ENCODE results near the gene SLC16A5. TPM values are rescaled to one million over a fixed set of nuclear protein-coding genes. Genes with fewer than 3 reads are reported as not detected.

The SLC16A5 gene
- total RNA-seq, 1 donor from 2014 or later, result 19.1 TPM

DNA sequence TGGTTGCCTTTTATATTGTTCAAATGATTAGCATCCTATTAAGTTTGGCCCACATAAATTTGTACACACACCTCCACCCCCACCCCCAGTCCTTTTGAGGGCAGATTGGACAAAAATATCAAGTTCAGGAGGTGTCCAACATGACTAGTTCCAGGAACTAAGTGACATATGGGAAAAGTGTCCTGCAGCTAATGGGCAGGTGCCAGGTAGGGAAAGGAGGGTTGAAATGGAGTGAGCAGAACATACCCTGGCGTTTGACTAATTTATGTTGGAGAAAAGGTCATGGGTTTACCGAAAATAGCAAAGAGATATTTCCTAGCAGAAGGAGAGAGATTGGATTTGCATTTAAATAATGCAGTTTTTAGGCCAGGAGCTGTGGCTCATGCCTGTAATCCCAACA is 35.8 kb upstream of the SLC16A5 start:
- TF ChIP-seq, protein P1, sequence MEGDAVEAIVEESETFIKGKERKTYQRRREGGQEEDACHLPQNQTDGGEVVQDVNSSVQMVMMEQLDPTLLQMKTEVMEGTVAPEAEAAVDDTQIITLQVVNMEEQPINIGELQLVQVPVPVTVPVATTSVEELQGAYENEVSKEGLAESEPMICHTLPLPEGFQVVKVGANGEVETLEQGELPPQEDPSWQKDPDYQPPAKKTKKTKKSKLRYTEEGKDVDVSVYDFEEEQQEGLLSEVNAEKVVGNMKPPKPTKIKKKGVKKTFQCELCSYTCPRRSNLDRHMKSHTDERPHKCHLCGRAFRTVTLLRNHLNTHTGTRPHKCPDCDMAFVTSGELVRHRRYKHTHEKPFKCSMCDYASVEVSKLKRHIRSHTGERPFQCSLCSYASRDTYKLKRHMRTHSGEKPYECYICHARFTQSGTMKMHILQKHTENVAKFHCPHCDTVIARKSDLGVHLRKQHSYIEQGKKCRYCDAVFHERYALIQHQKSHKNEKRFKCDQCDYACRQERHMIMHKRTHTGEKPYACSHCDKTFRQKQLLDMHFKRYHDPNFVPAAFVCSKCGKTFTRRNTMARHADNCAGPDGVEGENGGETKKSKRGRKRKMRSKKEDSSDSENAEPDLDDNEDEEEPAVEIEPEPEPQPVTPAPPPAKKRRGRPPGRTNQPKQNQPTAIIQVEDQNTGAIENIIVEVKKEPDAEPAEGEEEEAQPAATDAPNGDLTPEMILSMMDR (IDR thresholded peaks at IDR 0.05; ENCODE audit: insufficient read depth, low read length, poor library complexity, severe bottlenecking), result no peak
- DNase-seq (ENCODE audit: low read depth), result no peak
- Histone ChIP-seq H3K4me3 (ENCODE audit: low read depth, low read length) (no peak overlapping the region), H3K27me3 (ENCODE audit: control insufficient read depth, insufficient read depth, low read length) (no peaks in the 10 kb centered on the region), H3K36me3 (ENCODE audit: control insufficient read depth, insufficient read depth, low read length) (no peaks in the 10 kb centered on the region)

DNA sequence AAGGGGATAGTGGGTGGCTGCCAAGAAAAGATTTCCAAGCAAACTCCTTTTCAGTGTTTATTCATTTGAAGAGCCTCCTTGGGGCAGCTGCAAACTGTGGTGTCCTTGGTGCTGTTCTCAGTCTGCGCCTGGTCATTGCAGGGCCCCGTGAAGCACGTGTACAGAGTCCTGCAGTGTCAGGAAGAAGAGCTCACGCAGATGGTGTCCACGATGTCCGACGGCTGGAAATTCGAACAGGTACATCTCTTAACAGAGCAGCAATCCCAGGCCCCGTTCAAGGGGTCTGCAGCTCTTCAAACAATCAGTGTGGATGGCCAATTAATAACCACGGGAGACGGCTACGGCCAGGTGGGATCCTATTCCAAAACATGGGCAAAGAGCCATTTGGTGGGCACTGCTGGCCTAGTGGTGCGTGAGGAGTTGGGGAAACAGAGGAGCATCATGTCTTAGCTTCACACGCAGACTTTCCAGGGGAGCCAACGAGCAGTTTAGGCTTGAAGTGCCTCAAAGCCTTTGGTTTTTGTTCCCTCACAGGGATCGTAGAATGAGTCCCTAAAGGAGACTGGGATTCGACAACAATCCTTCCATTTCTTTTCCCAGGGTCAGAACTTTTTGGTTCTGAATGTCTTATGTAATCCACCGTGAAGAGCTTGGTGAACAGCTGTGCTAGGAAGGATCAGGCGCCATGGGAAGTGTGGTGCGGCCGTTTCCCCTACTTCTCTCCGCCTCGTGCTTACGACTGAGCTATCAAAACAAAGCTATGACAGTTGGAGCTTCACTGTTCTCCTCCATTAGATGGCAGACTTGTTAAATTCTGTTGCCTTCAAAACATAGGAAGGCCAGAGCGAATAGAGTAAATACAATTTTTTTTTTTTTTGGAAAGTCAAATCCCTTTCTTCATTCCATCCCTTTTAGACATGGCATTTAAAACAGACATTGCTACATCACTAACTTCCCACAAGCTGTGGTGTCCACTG is 28.1 kb upstream of the SLC16A5 start:
- Histone ChIP-seq H3K27me3 (ENCODE audit: control insufficient read depth, insufficient read depth, low read length) (no peaks in the 10 kb centered on the region), H3K4me3 (ENCODE audit: low read depth, low read length) (no peak overlapping the region), H3K36me3 (ENCODE audit: control insufficient read depth, insufficient read depth, low read length) (no peaks in the 10 kb centered on the region)
- TF ChIP-seq, protein P1 (IDR thresholded peaks at IDR 0.05; ENCODE audit: insufficient read depth, low read length, poor library complexity, severe bottlenecking), result peak; percentile 42
- no peak for DNase-seq (ENCODE audit: low read depth)

DNA sequence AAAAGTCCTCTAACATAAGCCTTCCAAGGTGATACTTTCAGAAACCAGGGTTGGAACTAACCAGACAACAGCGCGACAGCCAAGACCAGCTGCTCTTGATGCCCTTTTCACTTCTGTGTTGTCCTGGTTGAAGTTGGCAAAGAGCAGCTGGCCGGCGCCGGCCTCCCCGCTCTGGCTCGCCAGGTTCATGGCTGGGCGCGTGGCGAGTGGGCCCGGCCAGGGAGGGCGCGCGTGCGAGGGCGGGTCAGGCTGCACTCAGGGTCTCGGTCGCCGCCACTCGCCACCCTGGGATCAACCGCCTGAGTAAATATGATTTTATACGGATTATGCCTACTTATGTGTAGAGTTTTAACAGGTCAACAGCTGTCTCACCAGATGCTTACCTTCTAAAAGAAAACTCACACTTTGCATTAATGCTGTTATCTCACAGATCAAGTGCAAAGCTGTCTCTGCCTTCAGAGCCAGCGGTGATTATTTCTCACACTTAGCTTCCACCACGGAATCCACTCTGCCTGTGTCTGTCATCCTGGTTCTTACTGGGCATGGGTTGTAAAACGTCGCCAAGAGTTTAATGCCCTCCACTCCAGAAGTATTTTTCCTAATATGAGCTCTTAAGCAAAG is 27.2 kb upstream of the SLC16A5 start:
- Histone ChIP-seq H3K27me3 (ENCODE audit: control insufficient read depth, insufficient read depth, low read length) (no peaks in the 10 kb centered on the region), H3K36me3 (ENCODE audit: control insufficient read depth, insufficient read depth, low read length) (no peaks in the 10 kb centered on the region), H3K4me3 (ENCODE audit: low read depth, low read length) (no peak overlapping the region)
- DNase-seq (ENCODE audit: low read depth), result no peak
- TF ChIP-seq, protein P1 (IDR thresholded peaks at IDR 0.05; ENCODE audit: insufficient read depth, low read length, poor library complexity, severe bottlenecking), result no peak

DNA sequence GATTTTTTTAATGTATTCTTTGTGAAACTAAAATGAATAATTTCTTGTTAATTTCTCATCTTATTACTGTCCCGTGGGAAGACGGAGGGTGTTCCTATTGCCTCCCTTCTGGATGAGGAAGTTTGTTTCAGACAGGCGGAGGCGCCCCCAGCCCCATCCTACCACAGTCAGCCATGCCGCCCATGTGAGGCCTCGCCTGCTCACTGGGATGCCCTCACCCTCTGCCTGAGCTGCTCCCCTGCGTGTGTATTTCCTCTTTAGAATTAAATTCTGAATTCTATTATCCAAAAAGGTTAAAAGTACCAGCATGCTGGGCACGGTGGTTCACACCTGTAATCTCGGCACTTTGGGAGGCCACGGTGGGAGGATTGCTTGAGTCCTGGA is 26.7 kb upstream of the SLC16A5 start:
- TF ChIP-seq, protein P1 (IDR thresholded peaks at IDR 0.05; ENCODE audit: insufficient read depth, low read length, poor library complexity, severe bottlenecking), result no peak
- Histone ChIP-seq H3K27me3 (ENCODE audit: control insufficient read depth, insufficient read depth, low read length) (no peaks in the 10 kb centered on the region), H3K36me3 (ENCODE audit: control insufficient read depth, insufficient read depth, low read length) (no peaks in the 10 kb centered on the region), H3K4me3 (ENCODE audit: low read depth, low read length) (no peak overlapping the region)
- DNase-seq (ENCODE audit: low read depth), result no peak

DNA sequence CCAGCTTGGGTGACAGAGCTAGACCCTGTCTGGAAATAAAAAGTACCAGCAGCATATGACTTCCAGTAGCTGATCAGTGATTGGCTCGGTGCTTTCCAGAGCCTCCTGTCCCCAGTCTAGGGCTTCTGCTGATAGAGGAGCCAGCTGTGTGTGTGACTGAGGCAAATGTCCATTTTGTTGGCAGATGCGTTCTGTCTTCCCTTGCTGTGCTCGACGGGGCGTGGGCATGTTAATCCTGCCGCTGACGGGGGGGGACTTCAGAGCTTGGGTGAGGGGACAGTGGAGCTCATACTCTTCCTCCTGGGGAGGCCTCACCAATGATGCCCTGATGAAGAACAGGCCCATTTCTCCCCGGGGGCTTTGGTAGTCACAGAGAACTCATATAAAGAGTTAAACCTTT is 26.1 kb upstream of the SLC16A5 start:
- Histone ChIP-seq H3K27me3 (ENCODE audit: control insufficient read depth, insufficient read depth, low read length) (no peaks in the 10 kb centered on the region), H3K4me3 (ENCODE audit: low read depth, low read length) (no peak overlapping the region), H3K36me3 (ENCODE audit: control insufficient read depth, insufficient read depth, low read length) (no peaks in the 10 kb centered on the region)
- TF ChIP-seq, protein P1 (IDR thresholded peaks at IDR 0.05; ENCODE audit: insufficient read depth, low read length, poor library complexity, severe bottlenecking), result no peak
- no peak for DNase-seq (ENCODE audit: low read depth)
